Left forelimb (tissue), 1 donor: ENCODE data around the gene SYT2.
"Not testable (repeated sequence)": the region's sequence is repeated elsewhere in the genome, so short reads cannot be mapped to it uniquely, and the experiment has no call there.

Source experiments
- DNase-seq: peaks from one replicate; pipeline ENCODE4 v3.0.0-alpha.2; 2018; ENCODE audit warnings: low spot score

Gene SYT2

GRCh38 chr1:202624088-202624780, 86.0 kb downstream of the SYT2 start:
- no peak for DNase-seq

- not testable (repeated sequence) for DNase-seq
Measured at GRCh38 chr1:202623476-202623875, 86.8 kb downstream of the SYT2 start.

DNA sequence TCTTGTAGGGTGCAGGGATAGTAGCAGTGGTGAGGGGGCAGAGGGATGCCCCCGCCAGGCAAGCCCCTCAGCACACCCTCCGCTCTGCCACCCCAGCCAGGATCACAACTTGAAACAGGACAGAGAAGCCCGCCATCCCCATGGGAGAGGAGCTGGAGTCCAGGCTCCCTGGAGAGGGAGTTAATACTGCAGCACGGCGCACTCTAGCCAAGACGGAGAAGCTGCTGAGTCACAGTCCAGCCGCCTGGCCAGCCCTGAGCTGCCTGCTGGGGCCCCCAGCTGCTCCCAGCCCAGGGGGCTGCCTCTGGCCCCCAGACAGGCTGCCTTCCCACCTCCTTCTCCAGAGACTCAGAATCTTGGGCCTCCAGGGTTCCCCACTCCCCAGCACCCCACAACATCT, 87.2 kb downstream of the SYT2 start:
- DNase-seq, result no peak

GRCh38 chr1:202622388-202622787, 87.9 kb downstream of the SYT2 start:
- no peak for DNase-seq

GRCh38 chr1:202621446-202621845, 88.8 kb downstream of the SYT2 start:
- no peak for DNase-seq

DNA sequence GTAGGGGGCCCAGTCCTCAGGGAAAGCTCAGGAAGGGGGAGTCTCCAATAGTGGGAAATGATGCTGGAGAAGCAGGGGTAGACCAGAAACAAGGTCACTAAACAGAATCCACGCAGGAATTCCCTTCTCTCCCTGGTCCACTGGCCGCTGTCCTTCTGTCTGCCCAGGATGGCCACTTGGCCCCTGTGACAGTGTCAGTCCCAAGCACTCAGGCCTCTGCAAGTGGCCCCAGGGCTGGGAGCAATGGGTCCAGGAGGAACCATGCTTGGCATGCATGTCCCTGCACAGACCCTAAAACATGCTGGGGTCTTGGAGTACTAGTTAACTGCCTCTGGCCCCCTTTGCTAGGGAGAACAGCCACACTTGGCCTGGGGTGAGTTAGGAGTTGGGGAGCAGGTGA, 90.2 kb downstream of the SYT2 start:
- not testable (repeated sequence) for DNase-seq

- DNase-seq, result no peak
Measured at GRCh38 chr1:202619505-202619904, 90.7 kb downstream of the SYT2 start.

GRCh38 chr1:202619012-202619411, 91.2 kb downstream of the SYT2 start:
- not testable (repeated sequence) for DNase-seq

- no peak for DNase-seq
Measured at GRCh38 chr1:202616355-202616915, 93.8 kb downstream of the SYT2 start.

GRCh38 chr1:202615501-202616354, 94.5 kb downstream of the SYT2 start:
- no peak for DNase-seq

DNA sequence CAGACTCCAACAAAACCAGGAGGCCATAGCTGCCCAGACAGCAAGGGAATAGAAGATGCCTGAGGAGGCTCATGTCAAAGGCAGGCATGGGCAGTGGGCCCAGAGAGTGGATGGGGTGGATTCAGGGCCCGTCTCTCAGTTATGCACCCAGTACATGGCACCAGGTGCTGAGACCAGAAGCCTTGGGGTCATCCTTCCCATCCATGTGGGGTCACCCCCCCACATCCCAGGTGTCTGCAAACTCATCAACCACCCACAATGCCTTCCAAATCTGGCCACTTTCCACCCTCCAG, 95.1 kb downstream of the SYT2 start:
- not testable (repeated sequence) for DNase-seq

DNA sequence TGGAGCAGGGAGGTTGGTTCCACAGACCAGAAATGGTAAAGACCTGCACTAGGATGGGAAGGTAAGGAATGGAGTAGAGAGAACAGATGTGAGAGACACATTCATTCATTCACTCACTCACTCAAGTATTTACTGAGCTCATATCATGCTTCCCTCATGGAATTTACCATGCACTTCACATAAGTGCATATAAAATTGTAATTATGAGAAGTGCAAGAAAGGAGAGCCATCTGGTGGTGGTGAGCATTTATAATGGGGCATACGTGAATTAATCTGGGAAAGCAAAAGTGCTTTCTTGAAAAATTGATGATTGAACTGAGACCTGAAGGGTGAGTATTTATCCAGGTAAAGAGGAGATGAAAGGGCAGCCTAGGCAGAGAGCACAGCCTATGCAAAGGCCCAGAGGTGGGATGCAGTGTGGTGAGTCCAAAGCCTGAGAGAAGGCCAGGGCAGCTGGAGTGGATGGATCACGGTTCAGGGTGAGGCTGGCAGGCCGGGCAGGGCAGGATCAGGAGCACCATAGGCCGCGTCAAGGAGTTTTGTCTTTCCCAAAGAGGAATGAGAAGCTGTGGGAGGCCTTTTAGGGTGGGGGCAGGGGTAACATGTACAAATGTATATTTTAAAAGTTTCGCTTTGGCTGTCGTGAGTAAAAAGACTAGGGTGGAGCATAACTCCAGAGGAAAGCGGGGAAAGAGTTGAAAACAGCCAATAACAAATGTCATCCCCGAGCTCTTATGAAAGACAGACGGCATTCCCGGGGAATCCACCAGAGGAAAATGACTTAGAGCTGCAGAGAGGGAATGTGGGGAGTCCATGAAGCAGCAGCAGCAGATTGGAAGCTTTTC, 95.7 kb downstream of the SYT2 start:
- not testable (repeated sequence) for DNase-seq

DNA sequence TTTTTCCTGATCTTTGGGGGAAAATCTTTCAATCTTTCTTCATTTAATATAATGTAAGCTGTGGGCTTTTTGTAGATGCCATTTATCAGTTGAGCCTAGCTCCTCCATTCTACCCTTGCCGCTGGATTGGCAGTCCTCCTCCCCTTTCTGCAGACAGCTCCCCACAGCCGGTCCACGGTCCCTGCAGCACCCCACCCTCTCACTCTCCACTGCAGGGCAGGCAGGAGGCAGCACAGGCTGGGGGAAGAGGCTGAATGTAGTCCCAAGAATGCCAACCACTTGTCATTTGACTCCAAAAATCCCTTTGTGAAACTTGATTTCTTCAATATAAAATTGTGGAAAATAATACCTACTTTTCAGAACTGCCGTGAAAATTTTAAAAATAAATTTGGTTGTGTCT, 96.7 kb downstream of the SYT2 start:
- no peak for DNase-seq

- not testable (repeated sequence) for DNase-seq
Measured at GRCh38 chr1:202612036-202612435, 98.2 kb downstream of the SYT2 start.

GRCh38 chr1:202605515-202605914, 104.7 kb downstream of the SYT2 start:
- no peak for DNase-seq

DNA sequence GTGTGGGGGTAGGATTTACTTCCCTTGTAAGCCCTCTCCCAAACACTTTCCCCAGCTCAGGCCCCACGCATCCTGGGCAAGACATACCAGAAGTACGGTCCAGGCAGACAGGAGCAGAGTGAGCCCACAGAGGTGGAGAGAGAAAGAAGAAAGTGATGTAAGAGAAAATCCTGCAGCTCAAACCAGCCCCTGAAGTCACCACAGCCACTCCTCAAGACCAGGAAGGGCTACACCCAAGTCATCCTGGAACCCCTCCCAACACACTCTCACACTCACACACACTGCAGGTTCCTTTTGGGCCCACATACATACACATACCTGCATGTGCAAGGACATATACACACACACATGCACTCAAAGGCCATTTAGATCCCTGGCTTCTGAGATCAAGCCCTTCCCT, 106.8 kb downstream of the SYT2 start:
- no peak for DNase-seq

DNA sequence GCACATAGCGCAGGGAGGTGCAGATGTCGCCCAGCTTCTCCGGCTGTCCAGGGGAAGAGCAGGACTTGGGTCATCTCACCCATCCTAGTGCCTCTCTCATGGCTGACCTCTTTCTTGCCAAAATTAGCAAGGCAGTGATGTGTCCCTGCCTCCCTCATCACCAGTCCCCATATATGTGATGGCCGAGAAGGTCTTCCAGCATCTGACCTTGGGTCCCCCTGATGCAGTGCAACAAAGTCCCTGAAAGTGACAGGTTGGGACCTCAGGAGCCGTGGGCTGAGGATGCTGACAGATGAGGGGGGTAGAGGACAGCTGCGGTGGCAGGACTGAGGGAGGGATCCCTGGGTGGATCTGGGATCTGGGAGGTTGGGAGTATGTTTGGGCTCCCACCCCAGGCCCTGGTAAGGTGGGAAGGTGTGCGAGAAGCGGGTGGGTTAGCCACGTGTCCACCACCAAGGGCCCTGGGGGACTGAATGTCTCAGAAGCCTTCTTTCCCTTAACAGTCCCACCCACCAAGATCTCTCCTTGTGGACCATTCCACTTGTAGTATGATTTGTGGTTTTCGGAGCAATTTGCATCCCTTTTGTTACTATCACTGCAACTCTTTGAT, 109.7 kb downstream of the SYT2 start:
- no peak for DNase-seq

GRCh38 chr1:202599669-202600431, 110.4 kb downstream of the SYT2 start:
- peak; percentile 75 for DNase-seq

- no peak for DNase-seq
Measured at GRCh38 chr1:202597090-202597761, 113.0 kb downstream of the SYT2 start.

DNA sequence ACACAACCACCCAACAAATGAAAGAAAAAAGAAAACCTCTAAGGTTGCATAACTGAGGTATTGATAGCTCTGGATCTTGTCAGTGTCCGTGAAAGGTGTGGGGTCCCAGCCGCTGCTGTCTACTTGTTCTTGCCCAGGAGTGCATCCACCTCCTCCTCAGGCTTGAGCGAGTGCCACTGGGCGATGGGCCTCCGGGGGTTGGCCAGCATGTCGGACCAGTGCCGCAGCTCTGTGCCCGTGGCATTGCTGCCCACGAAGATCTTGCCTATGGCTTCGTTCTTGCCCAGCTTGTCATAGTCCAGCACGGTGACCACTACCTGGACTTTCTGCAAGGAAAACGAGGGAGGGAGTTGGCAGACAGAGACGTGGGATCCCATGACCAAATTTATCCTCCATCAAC, 113.6 kb downstream of the SYT2 start:
- DNase-seq, result no peak

- DNase-seq, result no peak
Measured at GRCh38 chr1:202593845-202594244, 116.4 kb downstream of the SYT2 start.
